ENCODE measurements around the gene RECK.

DNA sequence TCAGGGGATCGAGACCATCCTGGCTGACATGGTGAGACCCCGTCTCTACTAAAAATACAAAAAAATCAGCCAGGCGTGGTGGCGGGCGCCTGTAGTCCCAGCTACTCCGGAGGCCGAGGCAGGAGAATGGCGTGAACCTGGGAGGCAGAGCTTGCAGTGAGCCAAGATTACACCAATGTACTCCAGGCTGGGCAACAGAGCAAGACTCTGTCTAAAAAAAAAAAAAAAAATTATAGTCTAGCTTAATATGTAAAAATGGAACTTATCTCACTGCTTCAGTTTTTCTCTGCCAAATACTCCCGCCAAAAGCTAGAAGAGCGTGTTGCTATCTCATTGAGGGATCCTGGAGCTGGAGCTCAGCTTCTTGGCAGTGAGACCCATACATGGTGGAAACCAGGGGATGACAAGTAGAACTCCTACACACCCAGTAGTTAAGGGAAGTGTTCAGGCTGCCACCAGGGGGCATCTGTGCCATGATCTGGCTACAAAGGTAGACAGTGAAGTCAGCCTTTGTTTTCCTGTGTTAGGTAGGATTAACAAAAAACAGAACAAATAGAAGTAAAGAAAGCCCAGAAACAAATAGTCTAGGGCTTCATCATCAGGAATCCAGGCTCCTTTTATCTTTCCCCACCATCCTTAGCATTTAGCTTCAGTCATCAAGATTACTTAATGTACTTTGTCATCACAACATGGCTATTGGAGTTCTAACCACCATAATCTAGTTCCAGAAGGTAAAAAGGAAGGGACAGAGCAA is 66.2 kb downstream of the RECK start:
- TF ChIP-seq, protein P1, sequence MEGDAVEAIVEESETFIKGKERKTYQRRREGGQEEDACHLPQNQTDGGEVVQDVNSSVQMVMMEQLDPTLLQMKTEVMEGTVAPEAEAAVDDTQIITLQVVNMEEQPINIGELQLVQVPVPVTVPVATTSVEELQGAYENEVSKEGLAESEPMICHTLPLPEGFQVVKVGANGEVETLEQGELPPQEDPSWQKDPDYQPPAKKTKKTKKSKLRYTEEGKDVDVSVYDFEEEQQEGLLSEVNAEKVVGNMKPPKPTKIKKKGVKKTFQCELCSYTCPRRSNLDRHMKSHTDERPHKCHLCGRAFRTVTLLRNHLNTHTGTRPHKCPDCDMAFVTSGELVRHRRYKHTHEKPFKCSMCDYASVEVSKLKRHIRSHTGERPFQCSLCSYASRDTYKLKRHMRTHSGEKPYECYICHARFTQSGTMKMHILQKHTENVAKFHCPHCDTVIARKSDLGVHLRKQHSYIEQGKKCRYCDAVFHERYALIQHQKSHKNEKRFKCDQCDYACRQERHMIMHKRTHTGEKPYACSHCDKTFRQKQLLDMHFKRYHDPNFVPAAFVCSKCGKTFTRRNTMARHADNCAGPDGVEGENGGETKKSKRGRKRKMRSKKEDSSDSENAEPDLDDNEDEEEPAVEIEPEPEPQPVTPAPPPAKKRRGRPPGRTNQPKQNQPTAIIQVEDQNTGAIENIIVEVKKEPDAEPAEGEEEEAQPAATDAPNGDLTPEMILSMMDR (conservative IDR thresholded peaks at IDR 0.05; ENCODE audit: low read depth, low read length) = peak; percentile 79
- TF ChIP-seq EZH2 (IDR thresholded peaks at IDR 0.05; ENCODE audit: low read length, unreplicated experiment) = no peak

Data from PC-3 (cell line).